AG08396 (cell line): Measurements from ENCODE around the gene JPT2.

Experiments used
- DNase-seq: peaks from one replicate; pipeline ENCODE4 v3.0.0; 2012; ENCODE audit warnings: low spot score, mixed read lengths

Gene JPT2

DNA sequence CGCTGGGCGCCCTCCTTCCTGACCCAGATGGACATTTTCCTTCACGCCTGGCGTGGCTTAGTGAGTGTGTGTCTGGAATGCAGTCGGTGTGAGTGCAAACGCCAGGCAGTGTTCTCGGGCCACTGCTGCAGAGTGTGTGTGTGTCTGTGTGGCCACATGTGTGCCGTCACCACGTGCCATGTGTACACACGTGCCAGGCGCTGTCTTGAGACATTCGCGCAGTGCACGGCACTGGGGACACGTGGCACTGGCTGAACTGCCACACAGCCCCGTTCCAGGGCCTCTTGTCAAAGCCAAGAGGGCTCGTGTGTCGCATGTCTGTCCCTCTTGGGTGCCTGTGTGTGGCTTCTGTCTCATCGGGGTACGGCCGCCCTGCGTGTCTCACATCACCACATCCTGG, 56.7 kb downstream of the JPT2 start:
- DNase-seq = no peak

- no peak for DNase-seq
Measured at GRCh38 chr16:1740234-1740633, 62.2 kb downstream of the JPT2 start.

GRCh38 chr16:1740781-1741490, 62.9 kb downstream of the JPT2 start:
- no peak for DNase-seq

DNA sequence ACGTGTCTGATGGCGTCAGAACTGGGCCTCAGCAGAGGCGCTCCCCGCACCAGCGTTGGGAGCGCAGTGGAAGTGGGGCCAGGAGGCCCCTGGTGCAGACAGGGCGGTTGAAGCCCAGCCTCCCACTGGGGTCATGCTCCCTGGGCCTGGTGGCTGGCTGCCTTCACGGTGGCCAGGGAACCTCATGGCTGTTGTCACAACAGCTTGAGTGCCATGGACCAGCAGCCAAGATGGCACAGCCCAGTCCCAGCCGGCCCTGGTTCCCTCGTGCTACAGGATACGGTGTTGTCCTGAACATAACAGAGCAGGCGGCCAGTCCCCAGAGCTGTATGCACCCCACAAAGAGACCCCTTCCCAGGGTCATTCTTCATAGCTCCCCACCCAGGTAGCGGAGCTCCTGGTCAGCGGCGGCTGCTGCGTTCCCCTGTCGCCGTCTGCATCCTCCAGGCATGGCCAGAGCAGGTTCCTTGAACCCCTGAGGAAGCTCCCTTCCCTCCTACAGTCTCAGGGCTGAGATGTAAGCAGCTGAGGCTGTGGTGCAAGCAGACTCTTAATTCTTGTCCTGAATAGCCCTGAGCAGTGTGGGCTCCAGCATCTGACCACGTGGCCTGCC, 63.6 kb downstream of the JPT2 start:
- no peak for DNase-seq

DNA sequence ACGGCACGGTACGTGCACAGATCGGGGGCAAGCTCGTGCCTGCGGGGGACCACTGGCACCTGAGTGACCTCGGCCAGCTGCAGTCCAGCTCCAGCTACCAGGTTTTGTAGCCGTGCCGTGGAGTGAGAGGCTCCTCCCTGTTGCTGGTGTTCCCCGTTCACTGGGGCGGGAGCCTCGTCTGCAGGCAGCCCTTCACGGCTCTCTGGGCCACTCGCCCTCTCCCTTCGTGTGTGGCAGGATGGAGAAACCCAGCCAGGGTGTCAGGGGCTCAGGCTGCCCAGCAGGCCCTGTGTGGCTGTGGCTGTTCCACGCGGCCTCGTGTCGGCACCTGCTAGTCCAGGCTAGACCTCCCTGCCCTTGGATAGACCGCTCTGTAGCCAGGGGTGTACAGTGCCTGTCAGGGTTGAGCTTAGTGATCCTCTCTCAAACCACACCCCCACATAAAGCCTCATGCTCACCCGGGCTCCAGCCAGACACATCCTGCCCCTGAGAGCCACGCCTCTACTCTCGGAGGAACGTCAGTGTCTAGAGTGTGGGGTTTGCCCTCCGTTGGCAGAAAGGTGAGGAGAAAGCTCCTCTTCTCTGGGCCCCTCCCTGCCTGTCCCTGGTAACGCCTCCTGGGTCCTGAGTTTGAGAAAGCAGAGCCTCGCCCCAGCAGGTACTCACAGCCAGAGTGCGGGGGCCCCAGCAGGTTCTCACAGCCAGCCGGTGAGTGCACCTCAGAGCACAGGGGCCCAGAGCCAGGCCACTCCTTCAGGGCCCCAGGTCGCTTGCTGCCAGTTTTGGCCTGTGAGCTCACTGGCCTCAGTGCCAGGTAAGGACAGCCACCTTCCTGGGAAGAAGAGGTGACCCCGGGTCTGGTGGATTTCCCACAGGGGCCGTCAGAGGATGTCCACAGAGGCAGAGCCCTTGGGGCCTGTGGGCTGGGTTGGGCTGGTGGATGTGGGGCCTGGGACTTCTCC, 65.6 kb downstream of the JPT2 start:
- no peak for DNase-seq

DNA sequence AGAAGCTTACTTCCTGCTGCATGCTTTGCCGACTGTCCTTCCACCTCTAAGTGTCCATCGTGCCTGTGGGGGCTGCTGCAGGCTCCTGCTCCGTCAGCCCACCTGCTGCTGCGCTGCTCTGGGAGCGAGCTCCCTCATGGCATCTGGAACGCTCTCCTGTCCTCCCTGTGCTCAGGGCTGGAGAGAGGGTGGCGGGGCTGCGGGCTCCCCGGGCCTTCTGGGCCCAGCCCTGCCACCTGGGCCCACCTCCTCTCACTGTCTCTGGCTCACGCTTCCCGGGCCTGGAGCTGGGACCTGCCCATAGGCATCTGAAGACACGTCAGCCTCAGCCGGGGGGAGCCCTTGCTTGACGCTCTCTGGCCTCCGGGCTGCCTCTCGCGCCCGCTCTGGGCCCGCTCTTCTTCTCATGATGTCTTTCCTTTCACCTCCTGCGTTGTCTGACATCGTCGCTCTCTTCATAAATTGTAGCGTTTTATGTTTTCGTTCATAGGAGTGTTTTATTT, 66.3 kb downstream of the JPT2 start:
- no peak for DNase-seq

GRCh38 chr16:1745181-1745899, 67.3 kb downstream of the JPT2 start:
- DNase-seq = peak; percentile 62

- DNase-seq = no peak
Measured at GRCh38 chr16:1745900-1746692, 68.0 kb downstream of the JPT2 start.

GRCh38 chr16:1746693-1747195, 68.7 kb downstream of the JPT2 start:
- DNase-seq = no peak

DNA sequence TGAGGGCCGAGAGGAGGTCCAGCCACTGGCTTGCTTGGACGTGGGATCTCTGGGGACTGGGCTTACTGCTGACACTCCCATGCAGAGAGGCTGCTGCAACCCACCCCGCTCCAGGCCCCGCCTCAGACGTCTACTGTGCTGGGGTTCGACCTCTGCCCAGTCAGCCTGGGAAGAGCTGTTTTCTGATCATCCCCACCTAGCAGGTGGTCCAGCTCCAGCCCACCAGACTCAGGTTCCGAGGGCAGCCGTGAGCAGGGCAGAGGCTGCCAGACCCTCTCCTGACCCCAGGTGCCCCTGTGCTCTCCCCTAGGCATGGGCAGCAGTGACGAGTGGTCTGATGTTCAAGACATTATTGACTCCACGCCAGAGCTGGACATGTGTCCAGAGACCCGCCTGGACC, 69.9 kb downstream of the JPT2 start:
- DNase-seq = no peak

DNA sequence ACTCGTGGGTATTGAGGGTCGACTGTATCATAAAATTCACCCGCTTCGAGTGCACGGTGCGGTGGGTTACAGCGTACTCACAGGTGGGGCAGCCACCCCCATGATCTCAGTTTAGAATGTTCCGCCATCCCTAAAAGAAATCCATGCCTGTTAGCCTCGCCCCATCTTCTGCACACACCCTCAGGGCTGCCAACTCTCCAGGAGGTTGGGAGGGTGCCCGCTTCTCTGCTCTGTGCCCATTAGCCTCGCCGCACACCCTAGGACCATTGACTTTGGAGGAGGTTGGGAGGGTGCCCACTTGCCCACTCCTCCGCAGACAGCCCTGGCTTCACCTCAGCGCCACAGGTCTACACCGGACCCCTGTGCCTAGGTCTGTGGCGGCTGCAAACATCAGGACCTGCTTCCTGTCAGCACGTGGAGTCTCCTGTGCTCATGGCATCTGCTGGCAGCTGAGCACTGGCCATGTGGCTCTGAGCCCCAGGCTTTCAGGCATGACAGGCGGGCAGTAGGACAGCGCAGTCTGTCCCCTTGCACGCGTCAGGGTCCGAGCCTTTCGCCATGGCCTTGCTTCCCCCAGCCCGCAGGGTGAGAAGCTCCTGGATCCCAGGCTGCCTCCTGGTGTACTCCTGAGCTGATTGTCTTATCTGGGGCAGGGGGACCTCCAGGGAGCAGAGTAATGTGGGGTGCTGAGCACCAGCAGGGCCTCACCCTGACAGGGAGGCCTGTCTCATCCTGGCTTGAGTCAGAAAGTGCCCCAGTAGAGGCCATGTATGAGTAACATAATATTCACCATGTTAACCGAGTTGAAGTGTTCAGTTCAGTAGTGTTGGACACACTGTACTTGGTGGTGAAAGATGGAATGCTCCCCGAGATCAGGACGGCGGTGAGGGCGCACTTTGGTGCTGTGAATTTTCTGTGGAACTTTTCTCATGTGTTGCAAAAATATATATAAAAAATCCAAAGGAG, 71.4 kb downstream of the JPT2 start:
- DNase-seq = peak; percentile 55
